Measurements from ENCODE around the gene BCAN.
A peak's percentile ranks its signal among the peaks of the same experiment; 100 is the strongest.

BCAN gene

DNA sequence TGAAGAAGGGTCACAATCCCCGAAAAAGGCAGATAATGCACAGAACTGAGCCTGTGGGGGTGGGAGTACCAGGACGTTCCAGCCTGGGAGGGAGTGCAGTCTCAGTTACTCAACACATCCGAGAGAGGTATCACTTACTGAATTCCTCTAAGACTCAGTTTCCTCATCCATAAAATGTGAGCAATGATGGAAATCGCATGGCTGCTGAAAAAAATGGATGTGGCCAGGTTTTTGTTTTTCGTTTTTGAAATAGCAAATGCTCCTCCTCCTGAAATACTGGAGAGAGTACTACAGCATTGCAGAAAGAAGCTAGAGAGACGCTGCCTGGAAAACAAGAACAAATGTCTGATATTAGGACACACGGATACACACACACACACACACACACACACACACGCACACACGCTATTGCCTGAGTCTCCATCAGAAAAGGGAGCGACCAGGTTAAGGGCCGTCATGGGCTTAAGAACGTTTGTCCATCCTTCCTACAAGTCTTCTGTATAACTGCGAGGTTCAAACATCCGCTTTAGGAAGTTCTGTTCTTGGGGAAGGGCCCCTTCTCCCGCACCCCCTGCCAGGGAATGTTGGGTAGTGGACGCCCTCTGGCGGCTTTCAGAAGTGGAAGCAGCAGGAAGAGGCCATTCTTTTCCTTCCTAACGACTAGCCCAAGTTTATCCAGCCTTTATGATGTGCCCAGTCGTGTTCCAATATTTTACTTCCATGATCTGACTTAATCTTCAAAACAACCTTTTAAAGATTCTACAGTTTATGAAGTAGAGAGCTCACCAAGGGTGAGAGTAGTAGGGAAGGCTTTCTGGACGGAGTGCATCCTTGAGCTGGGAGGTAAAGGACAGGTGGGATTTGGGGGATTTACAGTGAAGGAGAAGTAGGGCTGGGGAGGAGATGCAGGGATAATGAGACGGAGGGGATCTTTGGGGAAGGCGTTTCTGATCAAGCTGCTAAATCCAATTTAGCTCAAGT, 36.0 kb downstream of the BCAN start:
- peak; percentile 92 for DNase-seq

DNA sequence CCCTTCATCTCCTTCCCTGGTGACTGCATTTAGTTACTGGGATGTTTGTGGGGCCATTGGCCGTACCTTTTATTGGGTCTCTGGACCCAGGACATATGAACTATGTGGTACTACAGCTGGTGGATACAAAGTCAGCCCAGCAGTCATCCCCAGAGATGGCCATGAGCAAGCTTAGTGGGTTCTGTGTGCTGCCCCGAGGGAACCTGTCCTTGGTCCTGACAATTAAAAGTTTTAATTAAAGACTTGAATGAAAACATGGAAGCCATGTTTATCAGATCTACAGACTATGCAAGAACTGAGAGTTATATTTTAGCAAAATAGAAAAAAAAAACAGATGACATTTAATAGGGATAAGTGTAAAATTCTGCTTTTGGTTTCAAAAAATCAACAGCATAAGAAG, 38.1 kb downstream of the BCAN start:
- no peak for DNase-seq

DNA sequence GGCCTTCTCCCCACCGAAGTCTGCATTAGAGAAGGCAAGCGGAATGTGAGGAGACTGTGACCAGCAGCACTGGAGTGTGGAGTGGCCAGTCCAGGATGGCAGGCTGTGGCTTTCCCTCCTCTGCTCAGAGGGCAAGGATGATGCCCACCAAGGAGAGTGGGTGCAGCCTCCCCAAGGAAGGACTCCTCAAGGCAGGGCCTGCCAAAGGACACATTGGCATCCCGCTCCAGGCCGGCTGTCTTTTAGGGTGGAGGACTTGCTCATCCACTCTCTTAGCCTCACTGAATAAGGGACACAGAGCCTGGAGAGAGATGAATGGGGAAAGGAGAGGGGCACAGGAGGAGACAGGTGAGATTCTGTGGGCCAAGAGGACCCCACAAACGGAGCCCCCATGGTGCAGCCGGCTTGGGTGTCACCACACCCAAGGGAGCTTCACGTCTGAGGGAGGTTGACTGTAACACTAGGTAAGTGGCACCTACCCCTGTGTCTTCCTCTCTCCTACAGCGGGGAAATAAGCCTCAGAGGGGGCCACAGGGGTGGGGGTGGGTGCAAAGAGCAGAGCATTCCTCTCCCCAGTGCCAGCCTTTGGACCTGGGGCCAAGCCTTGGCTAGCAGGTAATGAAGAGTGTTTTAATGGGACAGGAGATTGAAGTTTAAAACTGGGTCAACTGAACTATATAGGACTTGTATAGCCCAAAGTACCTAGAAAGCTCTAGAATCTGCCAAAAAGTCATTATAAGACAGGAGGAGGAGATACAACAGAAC, 39.5 kb downstream of the BCAN start:
- no peak for DNase-seq

DNA sequence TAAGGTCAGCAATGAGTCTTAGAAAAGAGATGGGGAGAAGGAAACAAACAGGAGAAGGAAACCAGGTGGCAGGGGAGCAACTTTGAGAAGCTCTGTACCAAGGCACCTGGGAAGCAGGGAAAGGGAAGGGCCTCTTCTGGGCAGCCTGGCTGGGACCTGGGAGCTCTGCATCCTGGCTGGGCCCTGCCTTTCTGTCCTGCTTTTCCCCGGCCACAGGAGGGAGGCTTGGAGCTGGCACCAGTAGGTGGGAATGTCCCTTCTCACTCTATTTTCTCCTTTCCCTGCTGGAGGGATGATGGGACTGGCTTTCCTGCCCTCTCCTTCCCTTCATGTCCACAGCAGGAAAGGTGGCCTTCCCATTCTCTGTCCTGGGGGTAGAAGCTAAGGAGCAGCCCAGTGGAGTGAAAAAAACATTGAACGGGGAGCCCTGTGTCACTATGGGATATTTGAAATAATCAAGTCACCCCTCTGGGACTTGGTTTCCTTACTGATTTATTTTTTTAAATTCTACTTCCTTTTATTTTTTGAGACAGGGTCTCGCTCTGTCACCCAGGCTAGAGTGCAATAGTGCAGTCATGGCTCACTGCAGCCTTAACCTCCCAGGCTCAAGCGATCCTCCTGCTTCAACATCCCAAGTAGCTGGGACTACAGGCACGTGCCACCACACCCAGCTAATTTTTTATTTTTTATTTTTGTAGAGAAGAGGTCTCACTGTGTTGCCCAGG, 40.4 kb downstream of the BCAN start:
- DNase-seq = no peak

DNA sequence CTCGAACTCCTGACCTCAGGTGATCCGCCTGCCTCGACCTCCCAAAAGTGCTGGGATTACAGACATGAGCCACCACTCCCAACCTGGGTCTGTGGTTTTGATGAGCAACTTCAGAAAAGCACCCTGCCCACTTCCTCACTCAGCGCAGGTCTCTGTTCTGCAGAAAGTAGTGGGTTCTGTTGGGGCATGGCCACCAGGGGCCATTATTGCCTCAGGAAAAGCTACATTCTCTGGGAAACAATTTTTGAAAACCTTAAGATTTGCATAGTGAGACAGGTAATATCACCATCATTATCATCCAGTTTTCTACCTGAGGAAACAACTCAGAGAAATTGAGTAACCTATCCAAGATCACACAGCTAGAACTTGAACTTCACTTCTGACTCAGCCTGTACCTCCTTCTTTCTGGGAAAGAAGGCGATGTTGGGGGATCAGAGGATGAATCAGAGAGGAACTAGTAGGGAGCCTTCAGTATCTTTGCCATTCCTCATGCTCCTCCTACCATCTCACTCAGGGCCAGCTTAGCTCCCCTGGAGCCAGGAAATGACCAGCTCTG, 42.4 kb downstream of the BCAN start:
- no peak for DNase-seq

DNA sequence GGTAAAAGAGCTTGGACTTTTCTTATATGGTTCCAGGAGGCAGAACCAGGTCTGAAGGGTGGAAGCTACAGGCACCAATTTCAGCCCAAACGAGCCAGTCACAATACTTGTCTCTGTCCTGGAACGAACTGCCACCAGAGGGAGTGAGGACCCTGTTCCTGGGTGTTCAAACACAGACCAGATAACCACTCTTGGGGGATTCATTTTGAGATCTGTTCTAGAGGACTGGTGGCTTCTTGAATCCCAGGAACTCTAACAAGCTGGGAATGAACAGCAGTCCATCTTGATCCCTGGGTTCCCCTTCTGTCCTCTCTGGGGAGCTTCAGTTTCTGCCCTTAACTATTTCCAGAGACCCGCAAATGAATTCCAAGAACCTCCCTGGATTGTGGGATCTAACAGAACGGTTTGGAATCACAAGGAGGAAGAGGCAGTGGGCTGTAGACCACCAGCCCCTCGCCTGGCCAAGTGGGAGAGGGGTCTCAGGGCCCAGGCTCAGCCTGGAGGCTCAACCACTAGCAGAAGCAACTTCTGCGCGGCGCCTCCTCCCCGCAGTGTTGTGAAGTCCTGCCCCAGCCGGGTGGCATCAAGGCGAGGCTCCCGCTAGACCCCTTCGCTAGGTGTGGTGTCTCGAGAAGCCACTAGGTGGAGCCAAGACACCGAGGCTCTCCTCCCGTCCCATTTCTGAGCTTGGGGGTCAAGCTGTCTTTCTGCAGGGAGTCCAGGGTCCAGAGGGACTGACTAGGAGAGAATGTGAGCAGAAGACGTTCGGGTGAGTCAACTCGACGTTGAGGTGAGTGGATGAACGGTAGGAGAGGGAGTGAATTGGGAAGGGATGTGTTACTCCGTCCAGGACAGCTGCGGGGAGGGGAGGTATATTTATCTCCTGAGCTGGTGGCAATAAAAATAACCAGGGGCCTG, 47.4 kb downstream of the BCAN start:
- DNase-seq = peak; percentile 96

DNA sequence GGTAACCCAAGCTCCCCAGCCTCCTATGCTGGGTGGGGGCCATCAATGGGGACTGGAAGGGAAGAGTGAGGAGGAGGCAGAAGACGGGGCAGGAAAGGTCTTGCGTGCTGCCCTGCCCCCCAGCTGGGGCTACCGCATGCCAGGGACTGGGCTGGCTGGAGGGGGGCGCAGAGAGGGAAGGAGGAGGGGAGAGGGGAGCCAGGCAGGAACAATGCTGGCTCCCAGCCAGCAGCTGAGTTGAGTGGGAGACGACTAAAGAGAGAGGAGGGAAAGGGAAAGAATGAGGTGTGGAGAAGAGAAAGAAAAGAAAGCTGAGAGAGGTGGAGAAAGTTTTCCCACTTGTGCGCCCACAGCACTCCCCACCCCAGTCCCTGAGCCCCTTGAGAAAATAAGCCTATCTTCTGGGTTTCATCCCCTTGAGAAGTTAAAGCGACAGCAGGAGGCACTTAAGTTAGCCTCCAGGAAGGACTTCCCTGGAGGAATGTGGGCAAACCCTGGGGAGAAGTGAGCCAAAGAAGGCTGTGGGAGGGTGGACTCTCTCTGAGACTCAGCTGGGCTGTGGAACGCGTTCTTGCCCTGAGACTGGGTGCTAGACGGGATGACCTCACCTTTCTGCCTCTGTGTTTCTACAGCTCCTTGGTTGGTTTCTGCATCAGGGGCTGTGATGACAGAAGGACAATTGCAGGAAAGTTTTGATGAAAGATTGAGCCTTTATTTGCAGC, 48.2 kb downstream of the BCAN start:
- peak; percentile 72 for DNase-seq

DNA sequence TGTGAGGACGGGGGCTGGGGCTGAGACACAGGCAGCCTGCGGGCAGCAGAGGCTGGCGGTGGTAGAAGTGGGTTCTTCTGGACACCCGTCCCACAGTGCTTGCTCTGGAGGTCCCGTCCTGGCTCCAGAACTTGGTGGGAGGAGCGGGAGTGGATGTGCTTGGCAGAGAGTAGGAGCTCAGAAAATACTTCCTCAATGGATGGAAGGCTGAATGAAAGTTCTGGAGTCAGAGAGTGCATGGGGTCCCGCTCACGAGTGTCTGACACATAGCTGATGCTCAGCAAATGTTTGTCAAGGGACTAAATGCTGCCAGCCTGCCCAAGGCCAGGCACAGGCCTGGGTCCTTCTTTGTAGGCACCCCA, 48.7 kb downstream of the BCAN start:
- no peak for DNase-seq

DNA sequence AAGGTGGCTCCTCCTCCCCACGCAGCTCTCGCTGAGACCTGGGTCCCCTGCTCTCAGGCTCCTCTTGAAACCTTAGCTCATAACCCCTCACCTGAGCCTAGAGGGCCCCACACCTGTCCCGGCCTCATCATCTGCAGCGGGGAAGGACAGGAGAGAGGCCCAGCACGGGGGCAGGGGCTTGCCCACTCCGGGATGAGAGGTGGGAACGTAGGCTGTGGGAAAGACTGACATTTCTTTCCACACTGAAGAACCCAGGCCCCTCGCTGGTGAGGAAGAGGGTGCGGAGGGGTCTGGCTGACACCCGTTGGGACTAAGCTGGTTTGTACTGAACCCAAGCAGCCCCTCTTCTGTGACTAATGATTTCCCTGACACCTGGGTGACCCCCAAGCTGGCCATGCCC, 49.3 kb downstream of the BCAN start:
- DNase-seq = no peak

DNA sequence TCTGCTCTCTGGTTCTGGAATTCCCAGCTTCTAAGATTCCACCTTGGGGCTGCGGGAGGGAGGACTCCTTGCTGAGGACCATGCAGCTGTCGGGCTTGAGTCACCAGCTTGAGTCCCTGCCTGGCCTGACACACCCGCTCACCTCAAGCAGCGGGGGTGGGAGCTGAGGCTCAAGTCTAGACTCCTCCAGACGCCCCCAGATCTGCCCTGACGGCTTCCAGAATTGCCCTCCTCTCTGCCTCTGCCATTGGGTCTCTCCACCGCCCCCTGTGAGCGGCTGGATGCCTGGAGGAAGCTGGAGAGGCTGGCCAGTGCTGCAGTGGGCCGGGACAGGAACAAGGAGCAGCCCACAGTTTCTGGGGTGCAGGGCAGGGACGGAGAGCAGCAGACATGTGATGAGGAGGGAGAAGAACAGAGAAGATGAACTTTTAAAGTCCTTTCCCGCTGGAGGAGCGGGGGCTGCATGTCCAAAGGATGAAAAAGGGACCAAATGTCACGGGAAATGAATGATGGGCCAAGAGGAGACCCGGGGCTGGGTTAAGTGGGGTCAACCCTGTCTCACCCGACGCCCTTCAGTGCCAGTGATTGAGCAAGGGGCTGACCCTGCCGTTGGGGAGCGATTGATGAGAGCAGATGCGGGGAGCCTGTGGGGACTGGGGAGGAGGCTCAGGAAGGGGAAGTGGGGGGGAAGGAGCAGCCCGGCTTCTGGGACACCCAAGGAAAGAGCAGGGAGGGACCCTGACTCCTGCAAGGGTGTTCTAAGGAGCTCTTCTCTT, 49.9 kb downstream of the BCAN start:
- DNase-seq = peak; percentile 54

DNA sequence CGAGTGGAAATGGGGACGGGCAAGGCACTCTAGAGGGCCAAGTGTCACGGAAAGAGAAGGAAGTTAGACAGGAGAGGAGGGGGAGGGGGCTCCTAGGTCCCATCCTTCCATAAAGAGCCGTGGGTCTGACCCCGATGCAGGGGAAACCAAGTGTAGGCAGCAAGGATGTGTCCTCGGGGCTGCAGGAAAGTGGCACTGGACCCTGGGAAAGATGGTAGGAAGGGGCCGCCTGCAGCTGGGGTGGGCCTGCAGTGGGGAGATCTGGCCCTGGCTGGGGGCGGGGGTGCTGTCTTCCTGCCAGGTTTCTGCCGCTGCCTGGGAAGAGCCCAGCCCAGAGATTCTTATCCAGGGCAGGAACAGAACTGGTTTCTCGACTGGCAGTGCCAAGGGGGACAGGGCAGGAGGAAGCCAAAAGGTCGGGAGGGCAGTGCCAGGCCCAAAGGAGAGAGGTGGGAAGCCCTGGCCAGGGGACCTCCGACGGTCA, 50.6 kb downstream of the BCAN start:
- DNase-seq = no peak

DNA sequence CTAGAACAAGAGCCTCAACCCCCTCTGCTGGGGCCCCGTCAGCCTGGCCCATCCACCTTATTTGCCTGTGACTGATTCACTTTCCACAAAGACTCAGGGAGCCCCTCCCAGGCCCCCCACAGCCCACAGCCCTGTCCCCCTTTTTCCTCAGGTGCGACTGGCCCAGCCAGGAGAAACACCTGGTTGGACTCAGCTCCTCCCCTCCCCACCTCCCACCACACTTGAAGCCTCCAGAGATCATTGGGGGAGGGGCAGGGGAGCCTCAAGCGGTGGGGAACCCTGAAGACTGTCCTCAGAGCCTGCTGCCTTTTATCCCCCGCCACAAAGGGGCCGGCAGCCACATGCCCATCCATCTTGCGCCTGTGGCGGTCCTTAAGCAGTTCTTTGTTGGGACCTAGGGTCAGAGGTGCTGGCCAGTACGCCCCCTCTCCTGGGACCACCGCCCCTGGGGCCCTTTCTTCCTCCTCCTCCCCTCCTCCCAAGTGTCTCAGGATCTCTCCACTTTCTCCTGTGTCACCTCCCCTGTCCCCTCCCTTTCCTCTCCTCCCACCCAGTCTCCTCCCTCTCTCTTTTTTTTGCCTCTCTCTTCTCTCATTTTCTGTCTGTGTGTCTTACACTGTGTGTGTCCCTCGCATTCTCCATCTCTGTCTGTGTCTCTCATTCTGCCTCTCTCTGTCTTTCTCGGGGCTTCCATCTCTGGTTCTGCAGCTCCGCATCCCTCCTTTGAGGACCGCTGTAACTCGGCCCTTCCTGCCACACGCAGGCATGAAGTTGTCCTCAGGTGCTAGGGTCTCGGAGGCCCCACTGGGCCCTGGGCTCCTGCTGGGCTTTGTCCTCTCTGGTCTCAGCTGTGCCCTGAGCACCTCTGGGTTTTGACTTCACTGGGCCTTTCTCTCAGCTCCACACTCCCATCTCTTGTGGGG, 51.3 kb downstream of the BCAN start:
- peak; percentile 86 for DNase-seq

DNA sequence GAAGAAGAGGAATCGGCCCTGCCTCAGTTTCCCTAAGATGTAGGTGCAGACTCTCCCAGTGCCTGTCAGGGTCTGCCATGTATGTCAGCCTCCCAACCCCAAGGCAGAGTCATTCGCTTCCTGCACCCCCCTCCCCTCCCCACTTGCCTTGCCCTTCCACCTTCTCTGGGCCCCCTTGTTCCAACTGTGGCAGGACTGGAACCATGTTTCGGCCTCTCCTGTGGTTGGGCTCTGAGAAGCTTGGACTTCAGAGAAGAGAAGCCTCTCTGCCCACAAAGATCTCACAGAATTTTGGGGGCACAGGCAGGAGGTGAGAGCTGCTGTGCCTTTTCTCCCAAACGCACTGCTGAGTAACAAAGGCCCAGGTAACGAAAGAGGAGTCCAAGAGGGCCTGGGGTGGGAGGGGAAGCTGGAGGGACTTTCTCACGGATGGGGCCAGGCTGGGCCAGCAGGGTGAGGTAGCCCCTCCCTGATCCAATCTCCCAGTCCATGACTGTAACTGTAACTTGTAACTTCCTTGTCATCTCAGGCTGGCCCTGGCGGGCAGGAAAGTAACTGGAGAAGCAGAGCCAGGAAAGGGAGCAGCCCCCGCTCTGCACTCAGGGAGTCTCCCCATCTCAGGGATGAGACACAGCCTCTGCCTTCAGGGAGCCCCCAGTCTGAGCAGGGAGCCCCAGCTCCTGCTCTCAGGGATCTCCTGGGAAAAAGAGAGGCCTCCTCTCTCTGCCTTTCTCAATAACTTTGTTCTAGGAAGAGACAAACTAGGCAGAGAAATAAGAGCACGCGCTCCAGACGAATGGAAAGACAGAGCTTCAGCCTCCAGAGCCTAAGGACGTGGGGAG, 52.2 kb downstream of the BCAN start:
- DNase-seq = no peak

DNA sequence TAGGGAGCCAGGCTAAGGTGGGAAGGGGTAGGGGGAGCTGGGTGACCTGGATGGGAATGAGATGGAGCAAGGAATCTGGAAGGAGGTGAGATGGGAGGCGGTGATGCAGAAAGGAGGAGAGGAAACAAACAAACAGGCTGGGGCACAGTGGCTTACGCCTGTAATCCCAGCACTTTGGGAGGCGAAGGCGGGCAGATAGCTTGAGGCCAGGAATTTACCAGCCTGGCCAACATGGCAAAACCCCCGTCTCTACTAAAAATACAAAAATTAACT, 52.7 kb downstream of the BCAN start:
- no peak for DNase-seq

DNA sequence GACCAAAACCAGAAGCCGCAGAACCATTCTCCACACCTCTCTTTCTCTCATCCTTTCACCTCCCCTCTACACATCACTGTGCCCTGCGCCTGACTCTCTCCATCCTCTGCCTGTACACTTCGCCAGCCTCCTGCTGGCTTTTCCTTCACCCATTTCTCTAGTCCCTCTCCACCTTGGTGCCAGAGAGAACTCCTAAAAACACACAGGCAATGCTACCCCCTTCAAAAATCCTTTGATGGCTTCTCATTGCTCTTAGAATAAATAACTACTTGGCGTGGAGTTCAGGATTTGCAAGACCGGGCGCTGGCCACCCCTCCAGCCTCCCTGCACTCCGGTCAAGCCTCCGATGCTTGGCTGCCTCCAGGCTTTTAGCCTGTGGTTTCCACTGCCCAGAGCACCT, 54.8 kb downstream of the BCAN start:
- no peak for DNase-seq

DNA sequence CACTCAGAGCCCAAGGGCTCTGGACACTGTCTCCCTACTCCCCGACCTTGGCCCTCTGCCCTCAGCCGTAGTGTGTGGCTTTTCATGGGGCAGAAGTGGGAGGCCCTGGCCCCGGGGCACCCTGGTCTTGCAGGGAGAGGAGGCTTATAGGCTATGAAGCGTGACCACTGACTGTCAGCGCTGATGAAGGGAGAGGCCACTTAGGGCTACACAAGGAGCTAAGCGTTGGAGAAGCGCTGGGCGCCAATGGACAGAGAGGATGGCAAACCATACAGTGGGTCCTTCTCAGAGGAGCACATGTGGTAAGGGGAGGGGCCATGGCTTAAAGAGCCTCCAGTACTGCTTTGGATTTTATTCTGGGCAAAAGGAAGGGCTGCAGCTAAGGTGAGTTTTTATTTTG, 55.6 kb downstream of the BCAN start:
- DNase-seq = peak; percentile 71

DNA sequence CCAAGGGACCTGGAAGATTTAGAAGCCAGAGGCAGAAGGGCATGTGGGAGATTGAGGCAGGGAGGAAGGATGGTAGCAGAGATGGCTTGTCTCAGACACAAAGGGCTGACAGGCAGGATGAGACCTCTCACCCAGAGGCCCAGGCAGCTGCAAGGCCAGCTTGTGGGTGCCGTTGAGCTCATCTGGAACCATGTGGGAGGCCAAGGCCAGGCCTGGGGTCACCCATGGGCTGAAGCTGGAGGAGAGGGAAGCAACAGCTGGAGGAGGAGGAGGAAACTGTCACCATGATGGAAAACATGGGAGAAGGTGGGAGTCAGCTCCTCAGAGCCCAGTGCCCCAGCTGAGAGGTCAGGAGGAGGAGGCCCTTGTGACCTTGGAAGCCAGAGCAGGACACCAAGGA, 57.1 kb downstream of the BCAN start:
- DNase-seq = no peak

DNA sequence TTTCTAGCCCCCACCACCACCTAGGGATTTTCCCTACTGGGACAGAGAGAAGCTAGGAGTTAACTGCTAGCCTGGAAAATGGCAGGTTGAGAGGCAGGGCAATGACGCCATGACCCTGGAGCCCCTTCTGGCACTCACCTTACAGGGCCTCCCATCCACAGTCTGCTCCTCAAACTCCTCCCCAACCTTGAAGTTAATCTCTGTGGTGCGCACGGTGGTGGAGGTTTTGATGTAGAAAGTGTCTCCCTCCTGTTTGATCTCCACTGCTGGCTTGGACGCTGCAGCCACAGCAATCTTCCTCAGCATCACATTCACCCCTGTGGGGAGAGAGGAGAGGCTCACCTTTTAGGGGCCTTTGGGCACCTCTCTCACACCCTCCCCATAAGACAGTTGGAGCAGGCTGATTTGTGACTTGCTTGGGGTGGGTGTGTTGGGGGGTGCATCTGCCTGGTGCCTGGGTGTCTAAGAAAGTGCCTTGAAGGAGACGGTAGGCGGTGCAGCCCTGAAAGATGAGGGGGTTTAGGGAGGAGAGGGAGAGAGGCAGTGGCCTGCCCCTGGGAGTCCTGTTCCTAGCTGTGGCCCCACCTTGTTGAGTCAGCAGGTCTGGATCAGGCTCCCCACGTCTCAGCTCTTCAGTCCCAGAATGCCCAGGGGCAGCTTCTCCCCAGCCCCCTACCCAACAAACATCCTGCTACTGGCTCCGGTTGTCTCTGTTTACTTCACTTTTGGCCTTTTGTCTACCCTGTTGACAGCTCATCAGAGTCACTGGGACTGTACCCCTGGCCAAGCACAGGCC, 59.0 kb downstream of the BCAN start:
- no peak for DNase-seq

Data from NCI-H82 (cell line).